Activated naive CD4-positive, alpha-beta T cell treated with anti-CD3 and anti-CD28 coated beads, Interleukin-2, amount 50 U/mL, for 72 hours (primary cell): ENCODE results near the gene MYL11. TPM values are rescaled to one million over a fixed set of nuclear protein-coding genes. Genes with fewer than 3 reads are reported as not detected.
A peak's percentile ranks its signal among the peaks of the same experiment; 100 is the strongest.
"Not testable (repeated sequence)": the region's sequence is repeated elsewhere in the genome, so short reads cannot be mapped to it uniquely, and the experiment has no call there.

Experiments used
- ATAC-seq, 2 donors: fragments of 150-1000 bp; cut with Tn5 transposase; 2 replicates each; pipeline ENCODE4 v1.10.0; 2021; ENCODE audit warnings: mild to moderate bottlenecking in 2 of 2, moderate library complexity in 2 of 2
- DNase-seq, 2 donors: peaks; one replicate each; pipeline ENCODE4 v3.0.0; 2021 to 2022; ENCODE audit warnings: low spot score in 2 of 2
- H3K27ac Mint-ChIP-seq, 2 donors: one replicate each; pipeline ENCODE4 v1.8.0; 2022; ENCODE audit warnings: mild to moderate bottlenecking in 2 of 2, mixed read lengths in 2 of 2
- H3K36me3 Mint-ChIP-seq, 2 donors: one replicate each; pipeline ENCODE4 v1.8.0; 2022; ENCODE audit warnings: mixed read lengths in 2 of 2
- H3K9me3 Mint-ChIP-seq, 2 donors: one replicate each; pipeline ENCODE4 v1.8.0; 2022; ENCODE audit warnings: mixed read lengths in 2 of 2
- total RNA-seq, 2 donors: library from RNA; stranded (reverse); gene quantifications; one replicate each; pipeline ENCODE4 v1.2.3, GENCODE V29; 2022

Gene MYL11
- total RNA-seq, 2 donors from 2014 or later = 0.97 to 1.2 TPM

DNA sequence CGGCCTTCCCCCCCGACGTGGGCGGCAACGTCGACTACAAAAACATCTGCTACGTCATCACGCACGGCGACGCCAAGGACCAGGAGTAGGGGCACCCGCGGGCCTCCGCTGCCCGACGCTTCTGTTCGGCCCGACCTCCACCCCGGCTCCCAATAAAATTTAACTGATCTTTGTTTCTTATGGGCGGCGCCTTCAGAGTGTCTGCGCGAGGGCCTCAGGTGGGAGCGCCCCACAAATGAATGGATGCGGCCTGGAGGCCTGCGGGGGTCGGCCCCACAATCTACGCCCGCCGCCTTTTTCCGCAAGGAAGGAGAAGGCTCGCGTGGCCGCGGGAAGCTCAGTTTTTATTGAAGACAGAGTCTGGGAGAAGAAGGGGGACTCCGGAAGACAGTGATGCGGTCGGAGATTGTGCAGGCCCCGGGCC, 3.2 kb downstream of the MYL11 start:
- DNase-seq = peak; percentile 80 to 90
- H3K27ac Mint-ChIP-seq = peak overlapping the region; percentile 98 to 99
- H3K9me3 Mint-ChIP-seq = no peaks in the 10 kb centered on the region
- H3K36me3 Mint-ChIP-seq = peaks cover 16 to 28% of the 10 kb centered on the region in 2 donors
- peak; percentile 62 for ATAC-seq

DNA sequence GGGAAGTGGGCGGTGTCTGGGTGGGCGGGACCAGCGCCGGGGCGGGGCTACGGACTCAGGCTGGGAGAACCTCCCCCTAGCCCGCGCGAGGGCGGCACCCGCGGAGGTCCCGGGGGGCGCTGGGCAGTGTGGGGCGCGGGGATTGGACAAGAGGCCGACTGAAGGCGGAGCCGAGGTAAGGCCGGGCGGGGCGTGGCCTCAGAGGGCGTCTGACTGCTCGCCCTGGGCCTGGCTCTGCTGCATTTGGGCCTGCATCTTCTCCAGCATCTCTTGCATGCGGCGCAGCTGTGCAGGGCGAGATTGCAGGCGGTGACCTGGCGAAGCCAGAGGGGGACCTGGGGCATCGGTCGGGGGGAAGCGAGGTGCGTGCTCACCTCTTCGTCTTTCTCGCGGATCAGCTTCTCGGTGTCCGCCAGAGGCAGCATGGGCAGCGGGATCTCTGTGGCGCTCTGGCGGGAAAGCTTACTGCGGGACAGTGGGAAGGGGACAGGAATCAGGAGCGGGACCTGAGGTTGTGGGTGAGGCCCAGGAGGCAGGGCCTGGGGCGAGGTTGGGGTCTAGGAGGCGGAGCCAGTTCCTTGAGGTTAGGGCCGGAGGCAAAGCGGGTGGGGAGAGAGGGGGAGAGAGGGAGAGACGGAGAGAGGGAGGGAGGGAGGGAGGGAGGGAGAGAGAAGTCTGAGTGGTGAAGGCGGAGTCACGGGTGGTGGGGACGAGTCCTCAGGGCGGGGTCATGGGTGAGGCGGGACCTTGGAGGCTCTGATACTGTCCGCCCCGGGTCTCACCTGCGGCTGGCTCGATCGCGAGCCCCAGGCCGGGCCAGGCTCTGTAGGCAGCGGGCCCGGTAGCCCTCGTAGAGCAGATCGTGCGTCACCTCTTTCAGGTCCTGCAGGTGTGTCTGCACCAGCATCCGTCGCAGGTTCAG, 3.9 kb downstream of the MYL11 start:
- H3K36me3 Mint-ChIP-seq = peaks cover 21 to 28% of the 10 kb centered on the region in 2 donors
- DNase-seq (peak; percentile 97 to 98), ATAC-seq (peak; percentile 82 to 90)
- H3K27ac Mint-ChIP-seq = peak overlapping the region; percentile 98 to 99
- no peaks in the 10 kb centered on the region for H3K9me3 Mint-ChIP-seq

DNA sequence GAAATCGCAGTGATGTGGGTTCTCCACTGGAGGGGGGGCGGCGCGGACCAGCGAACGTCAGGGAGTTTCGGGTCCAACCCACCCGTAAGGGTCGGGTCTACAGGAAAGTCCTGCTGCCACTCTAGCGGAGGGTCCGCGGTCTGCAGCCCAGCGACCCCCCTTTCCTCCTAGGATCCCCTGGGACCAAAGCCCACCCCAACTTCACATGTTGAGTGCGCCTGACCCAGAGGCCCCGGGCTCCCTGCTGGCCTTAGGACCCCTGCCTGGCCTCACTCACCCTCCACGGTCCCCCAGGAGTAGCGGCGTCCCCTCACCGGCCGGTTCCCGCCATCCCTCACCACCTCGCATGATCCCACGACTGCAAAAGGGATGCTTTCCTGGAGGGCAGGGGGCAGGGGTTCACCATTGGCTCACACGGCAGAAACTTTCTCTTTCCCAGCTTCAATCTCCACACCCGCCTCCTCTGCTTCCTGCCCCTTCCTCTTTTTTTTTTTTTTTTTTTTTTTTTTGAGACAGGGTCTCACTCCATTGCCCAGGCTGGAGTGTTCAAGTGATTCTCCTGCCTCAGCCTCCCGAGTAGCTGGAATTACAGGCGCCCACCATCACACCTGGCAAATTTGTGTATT, 4.7 kb downstream of the MYL11 start:
- no peak for DNase-seq
- H3K27ac Mint-ChIP-seq = peak overlapping the region; percentile 98 to 99
- peaks cover 26 to 28% of the 10 kb centered on the region in 2 donors for H3K36me3 Mint-ChIP-seq
- no peaks in the 10 kb centered on the region for H3K9me3 Mint-ChIP-seq
- no peak for ATAC-seq

DNA sequence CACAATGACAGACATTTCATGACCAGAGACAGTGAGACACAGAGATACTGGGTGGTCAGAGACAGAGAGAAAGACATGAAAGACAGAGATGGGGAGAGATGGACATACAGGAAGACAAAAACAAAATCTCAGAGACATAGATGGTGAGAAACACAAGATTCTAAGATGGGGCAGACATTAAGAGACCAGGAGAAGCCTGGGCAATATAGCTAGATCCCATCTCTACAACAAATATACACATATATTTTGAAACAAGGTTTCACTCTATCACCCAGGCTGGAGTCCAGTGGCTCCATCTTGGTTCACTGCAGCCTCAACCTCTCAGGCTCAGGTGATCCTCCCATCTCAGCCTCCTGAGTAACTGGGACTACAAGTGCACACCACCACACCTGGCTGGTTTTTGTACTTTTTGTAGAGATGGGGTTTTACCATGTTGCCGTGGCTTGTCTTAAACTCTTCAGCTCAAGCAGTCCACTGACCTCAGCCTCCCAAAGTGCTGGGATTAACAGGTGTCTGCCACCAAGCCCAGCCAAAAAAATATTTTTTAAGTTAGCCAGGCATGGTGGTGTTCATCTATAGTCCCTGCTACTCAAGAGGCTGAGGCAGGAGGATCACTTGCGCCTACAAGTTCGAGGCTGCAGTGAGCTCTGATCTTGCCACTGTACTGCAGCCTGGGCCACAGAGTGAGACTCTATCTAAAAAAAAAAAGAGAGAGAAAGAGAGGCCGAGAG, 5.6 kb downstream of the MYL11 start:
- no peak for DNase-seq
- Mint-ChIP-seq H3K36me3 (peaks cover 26 to 28% of the 10 kb centered on the region in 2 donors), H3K27ac (peak overlapping the region; percentile 98 to 99), H3K9me3 (no peaks in the 10 kb centered on the region)
- ATAC-seq = no peak

DNA sequence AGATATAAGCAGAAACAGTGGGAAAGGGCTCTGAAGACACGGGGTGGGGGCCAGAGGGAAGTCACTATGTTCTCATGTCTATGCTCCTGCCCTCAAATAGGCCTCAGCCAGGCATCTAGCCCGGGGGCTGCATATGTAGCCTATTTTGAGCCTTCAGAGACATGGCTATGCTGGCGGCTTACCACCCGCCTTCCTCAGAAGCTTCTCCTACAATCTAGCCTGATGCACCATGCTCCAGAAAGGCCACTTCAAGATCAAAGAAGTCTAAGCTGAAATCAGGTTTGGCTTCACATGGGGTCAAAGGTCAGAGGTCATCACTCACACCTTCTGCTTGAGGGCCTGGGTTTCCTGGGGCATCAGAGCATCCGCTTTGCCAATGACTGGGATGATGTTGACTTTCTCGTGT, 6.2 kb downstream of the MYL11 start:
- ATAC-seq = no peak
- Mint-ChIP-seq H3K27ac (peak overlapping the region; percentile 60 to 98), H3K36me3 (peaks cover 26 to 28% of the 10 kb centered on the region in 2 donors), H3K9me3 (no peaks in the 10 kb centered on the region)
- no peak for DNase-seq

DNA sequence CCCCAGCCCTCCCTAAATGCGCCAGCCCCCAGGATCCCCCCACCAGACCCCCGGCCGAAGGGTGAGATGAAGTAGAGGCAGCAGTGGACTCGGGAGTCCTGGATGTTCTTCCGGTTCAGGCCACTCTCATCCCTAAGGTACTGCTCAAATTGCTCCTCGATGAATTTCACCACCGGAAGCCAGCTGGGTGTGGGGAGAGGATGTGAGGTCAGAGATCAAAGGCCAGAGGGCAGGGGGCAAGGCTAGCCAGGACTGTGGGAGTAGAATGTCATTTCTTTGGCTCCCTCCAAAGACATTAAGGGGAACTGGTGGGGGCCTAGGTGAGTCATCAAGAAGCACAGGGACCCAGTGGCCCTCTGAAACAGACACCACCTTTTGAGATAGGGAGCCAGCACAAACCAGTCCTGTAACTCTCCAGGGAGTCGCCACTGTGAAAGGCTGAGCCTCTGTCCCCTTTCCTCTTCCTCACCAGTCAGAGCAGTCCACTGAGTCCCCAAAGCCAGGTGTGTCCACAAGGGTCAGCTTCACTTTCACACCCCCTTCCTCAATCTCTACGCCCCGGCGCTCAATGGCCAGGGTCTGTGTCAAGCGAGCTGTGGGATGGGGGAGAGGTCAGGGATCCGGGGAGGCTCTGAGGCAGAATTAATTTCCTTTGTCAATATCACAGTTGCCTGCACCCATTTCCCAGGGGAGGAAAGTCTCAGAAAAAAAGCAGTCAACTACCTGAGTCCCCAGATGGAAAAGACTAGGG, 6.9 kb downstream of the MYL11 start:
- peak overlapping the region; percentile 82 to 98 for H3K27ac Mint-ChIP-seq

DNA sequence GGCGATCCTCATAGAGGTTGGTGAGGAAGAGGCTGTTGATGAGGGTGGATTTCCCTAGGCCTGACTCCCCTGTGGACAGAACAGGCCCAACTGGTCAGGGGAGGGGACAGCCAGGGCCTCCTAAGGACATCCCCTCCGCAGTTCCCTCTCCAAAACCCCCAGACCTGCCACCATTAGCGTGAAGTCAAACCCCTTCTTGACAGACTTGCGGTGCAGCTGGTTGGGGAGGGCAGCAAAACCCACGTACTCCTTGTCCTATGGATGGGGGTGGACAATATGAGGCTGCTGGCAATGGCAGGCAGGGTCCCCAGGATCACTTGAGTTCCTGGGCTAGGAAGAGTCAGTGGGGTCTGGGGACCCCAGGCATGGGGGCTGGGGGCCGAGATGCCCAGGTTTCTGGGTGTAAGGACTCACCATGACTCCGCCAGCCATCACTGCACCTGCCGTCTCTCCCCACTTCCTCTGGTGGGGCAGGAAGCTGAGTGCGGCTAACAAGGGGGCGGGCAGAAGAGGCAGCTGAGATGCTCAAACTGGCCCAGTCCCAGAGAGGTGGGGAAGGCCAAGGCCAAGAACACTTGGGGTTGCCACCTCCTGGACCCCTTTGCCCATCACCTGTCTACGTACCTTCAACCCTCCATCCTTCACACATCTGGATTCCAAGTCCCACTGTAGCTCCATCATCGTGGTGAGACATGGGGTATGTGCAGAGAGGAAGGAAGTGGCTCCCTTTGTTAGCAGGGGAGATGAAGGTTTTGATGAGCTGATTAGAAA, 7.7 kb downstream of the MYL11 start, which contains the start of gene SEPTIN1:
TSS of gene SEPTIN1 (minus strand) at position 451 of the 771 bp plus-strand sequence. CDS start at position 432, 19 bp downstream.
- H3K27ac Mint-ChIP-seq = peak within 1 kb of the TSS; percentile 94 to 98
- no peaks in the 10 kb centered on the region for H3K9me3 Mint-ChIP-seq
- H3K36me3 Mint-ChIP-seq = peaks cover 26 to 28% of the 10 kb centered on the region in 2 donors
- peak; percentile 33 to 45 for ATAC-seq
- DNase-seq = peak; percentile 71 to 81

More for the DNA sequence above, 6.9 kb downstream of the MYL11 start:
- Mint-ChIP-seq H3K36me3 (peaks cover 26 to 28% of the 10 kb centered on the region in 2 donors), H3K9me3 (no peaks in the 10 kb centered on the region)
- no peak for DNase-seq
- no peak for ATAC-seq

DNA sequence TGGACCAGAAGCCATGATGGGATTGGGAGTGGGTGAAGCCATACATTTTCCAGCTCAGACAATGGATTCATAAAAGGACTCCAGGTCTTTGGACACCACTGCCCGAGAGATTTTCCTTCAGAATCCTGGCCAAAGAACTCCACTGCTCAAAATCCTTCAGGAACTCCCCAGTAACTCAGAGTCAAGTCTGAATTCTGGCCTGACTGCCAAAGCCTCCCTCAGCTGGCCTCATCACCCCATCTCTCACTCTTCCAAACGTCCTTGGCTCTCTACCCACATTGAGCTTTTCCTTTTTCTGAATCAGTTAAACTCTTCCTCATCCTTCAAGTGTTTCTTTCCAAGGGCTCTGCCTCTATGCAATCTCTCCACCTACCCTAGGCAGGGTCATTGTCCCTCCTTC, 8.9 kb downstream of the MYL11 start:
- no peak for ATAC-seq
- H3K27ac Mint-ChIP-seq = peak overlapping the region; percentile 68 to 98
- H3K9me3 Mint-ChIP-seq = no peaks in the 10 kb centered on the region

DNA sequence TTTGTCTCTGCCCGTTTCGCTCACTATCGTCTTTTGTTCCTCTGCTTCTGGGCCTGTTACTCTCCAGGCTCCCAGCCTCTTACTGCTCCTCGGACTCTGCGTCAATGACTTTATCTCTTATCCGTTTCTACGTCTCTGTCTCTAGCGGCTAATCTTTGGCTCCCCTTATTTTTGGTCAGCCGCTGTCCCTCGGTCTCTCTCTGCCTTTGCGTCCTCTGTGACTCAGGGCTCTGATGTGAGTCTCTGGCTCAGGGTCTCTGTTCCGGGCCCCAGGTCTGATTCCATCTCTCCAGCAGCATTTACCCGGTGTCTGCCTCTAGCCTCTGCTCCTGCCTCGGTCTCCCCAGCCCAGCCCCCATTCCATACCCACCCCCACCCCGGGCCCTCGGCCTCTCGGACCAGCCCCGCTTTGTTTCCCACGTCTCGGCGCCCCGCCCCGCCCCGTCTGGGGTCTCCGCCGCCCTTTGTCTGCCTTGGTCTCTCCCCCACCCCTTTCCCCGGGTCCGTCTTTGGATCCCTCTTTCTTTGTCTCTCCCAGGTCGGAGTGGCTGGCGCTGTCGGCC, 20.1 kb downstream of the MYL11 start:
- peak overlapping the region; percentile 47 to 86 for H3K27ac Mint-ChIP-seq
- H3K36me3 Mint-ChIP-seq = peaks cover 7 to 14% of the 10 kb centered on the region in 2 donors
- no peaks in the 10 kb centered on the region for H3K9me3 Mint-ChIP-seq
- DNase-seq (no peak), ATAC-seq (peak in 1 of 2 donors; percentile 17)

More for the DNA sequence above, 8.9 kb downstream of the MYL11 start:
- H3K36me3 Mint-ChIP-seq = peaks cover 20 to 26% of the 10 kb centered on the region in 2 donors
- no peak for DNase-seq

DNA sequence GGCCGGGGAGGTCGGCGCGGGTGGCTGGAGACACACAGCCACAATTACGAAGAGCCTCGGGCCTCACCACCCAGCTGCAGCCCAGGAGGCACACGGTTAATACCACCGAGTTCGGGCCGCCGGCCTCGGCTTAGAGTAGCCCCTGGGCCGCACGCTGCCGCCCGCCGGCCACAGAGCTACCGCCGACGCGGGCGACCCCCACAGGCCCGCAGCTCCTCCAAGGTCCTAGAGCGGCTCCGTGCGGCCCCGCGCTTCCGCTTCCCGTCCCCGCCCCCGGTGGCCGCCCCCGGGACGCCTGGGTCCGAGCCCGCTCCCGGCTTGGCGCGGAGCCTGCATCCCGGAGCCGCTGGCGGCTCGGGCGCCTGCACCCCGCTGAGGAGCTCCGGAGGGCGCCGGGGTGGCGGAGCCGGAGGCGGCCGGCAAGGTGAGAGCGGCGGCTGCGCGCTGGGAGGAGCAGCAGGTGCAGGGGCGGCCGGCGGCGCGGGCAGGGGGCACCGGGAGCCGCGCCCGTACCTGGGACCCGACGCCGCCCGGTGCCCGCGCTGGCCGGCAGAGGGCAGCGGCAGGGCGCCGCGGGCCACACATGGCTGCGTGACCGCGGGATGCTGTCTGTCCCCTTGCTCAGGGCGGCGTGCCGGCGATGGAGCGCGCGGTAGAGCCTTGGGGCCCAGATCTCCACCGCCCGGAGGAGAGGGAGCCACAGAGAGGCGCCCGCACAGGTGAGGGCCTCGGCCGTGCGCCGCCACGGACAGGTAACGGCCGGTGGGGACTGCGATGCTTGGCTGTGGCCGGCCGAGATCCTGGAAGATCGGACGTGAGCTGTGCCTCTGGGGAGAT, 20.8 kb downstream of the MYL11 start, which contains the start of gene ZNF48:
TSS of gene ZNF48 (plus strand) at position 266 of the 837 bp plus-strand sequence. CDS start at position 641, 375 bp downstream.
- peak within 1 kb of the TSS; percentile 86 to 88 for H3K27ac Mint-ChIP-seq
- H3K36me3 Mint-ChIP-seq = peaks cover 7 to 14% of the 10 kb centered on the region in 2 donors
- ATAC-seq = peak; percentile 71 to 79
- no peaks in the 10 kb centered on the region for H3K9me3 Mint-ChIP-seq
- peak in 1 of 2 donors; percentile 57 for DNase-seq

DNA sequence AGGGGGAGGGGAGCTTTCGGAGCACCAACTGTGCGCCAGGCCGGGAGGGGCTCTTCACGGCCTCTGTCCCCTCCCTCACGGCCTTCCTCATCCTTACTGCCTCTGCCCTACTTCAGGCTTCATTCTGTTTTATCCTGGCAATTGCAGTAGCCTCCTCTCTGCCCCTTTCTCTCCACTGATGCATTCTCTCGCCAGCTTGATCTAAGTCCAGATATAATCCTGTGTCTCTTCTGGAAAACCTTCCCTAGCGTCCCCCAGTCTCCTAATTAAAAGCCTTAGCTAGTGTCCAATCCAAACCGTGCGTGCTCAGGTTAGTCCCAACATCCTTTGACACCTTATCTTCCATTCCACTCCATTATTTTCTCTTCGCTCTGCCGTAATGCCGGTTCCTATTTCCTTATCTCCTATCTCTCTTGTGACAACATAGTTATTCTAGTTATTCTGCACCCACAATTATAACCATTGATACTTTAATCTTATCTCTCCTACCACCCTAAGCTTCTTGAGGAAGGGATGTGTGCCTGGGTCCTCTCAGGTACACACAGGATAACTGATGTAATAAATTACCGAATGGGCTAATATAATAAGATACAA, 21.5 kb downstream of the MYL11 start:
- ATAC-seq = peak; percentile 10 to 24
- H3K36me3 Mint-ChIP-seq = peaks cover 7 to 14% of the 10 kb centered on the region in 2 donors
- DNase-seq = no peak
- H3K9me3 Mint-ChIP-seq = no peaks in the 10 kb centered on the region
- H3K27ac Mint-ChIP-seq = peak overlapping the region; percentile 86 to 88

DNA sequence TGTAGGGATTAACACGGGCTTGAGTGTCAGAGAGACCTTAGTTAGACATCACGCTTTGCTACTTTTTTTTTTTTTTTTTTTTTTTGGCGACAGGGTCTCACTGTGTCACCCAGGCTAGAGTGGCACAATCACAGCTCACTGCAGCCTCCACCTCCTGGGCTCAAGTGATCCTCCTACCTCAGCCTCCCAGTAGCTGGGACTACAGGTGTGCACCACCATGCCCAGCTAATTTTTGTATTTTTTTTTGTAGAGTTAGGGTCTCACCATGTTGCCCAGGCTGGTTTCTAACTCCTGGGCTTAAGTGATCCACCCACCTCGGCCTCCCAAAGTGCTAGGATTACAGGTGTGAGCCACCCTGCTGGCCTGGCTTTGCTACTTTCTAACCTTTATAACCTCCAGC, 22.0 kb downstream of the MYL11 start:
- DNase-seq, H3K9me3 Mint-ChIP-seq, ATAC-seq: not testable (repeated sequence)
- Mint-ChIP-seq H3K36me3 (peaks cover 7 to 14% of the 10 kb centered on the region in 2 donors), H3K27ac (peak overlapping the region in 1 of 2 donors; percentile 86)

DNA sequence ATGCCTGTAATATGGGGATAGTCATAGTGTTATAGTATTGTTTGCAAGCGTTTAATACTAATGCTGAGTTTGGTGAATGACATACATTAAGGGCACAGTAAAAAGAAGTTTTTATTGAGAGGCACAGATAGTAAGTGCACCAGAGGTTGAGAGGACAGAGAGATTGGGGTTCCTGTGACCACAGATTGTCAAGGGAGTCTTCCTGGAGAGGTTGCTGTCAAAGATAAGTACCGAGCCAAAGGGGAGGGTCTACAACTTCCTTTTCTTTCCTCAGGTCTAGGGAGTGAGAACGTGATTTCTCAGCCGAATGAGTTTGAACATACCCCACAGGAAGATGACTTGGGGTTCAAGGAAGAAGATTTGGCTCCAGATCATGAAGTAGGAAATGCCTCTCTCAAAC, 22.5 kb downstream of the MYL11 start:
- no peaks in the 10 kb centered on the region for H3K9me3 Mint-ChIP-seq
- no peak for ATAC-seq
- peak overlapping the region; percentile 2 to 86 for H3K27ac Mint-ChIP-seq
- DNase-seq = no peak
- H3K36me3 Mint-ChIP-seq = peaks cover 7 to 14% of the 10 kb centered on the region in 2 donors
